HL-60/S4 treated with retinoic acid at 250 ng/mL for 4 days and 3 days (cell line): ENCODE results near the gene PPIA.
"Not testable (repeated sequence)": the region's sequence is repeated elsewhere in the genome, so short reads cannot be mapped to it uniquely, and the experiment has no call there.

ENCODE experiments used
- in situ Hi-C: fragments of 300-500 bp; cut with MboI; formaldehyde crosslinking; loops from 2 replicates; pipeline ENCODE4 v1.7.0; 2022; ENCODE audit warnings: low sequenced_read_pairs

Gene PPIA

GRCh38 chr7:44784364-44784763 is 12.1 kb upstream of the PPIA start:
- in situ Hi-C loops: no loop called here

GRCh38 chr7:44785218-44785617 is 11.3 kb upstream of the PPIA start:
- in situ Hi-C loops: not testable (repeated sequence)

- in situ Hi-C loops: no loop called here
Measured at GRCh38 chr7:44787041-44787440, 9.4 kb upstream of the PPIA start.

DNA sequence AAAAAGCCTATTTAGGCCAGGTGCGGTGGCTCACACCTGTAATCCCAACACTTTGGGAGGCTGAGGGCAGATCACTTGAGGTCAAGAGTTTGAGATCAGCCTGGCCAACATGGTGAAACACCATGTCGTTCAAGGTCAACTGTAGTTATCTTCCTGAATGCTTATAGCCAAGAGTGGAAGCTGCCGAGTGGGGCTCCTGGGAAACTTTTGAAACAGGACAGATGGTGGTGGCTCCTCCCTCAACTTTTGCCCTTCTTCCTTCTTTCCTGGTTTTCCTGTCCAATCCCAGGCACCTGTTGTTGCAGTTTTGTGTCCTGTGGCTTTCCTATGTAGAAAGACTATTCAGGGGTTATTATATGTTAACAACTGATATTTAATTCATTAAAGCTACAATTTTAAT is 8.7 kb upstream of the PPIA start:
- in situ Hi-C loops: no loop called here

- in situ Hi-C loops: no loop called here
Measured at GRCh38 chr7:44789990-44790389, 6.5 kb upstream of the PPIA start.

DNA sequence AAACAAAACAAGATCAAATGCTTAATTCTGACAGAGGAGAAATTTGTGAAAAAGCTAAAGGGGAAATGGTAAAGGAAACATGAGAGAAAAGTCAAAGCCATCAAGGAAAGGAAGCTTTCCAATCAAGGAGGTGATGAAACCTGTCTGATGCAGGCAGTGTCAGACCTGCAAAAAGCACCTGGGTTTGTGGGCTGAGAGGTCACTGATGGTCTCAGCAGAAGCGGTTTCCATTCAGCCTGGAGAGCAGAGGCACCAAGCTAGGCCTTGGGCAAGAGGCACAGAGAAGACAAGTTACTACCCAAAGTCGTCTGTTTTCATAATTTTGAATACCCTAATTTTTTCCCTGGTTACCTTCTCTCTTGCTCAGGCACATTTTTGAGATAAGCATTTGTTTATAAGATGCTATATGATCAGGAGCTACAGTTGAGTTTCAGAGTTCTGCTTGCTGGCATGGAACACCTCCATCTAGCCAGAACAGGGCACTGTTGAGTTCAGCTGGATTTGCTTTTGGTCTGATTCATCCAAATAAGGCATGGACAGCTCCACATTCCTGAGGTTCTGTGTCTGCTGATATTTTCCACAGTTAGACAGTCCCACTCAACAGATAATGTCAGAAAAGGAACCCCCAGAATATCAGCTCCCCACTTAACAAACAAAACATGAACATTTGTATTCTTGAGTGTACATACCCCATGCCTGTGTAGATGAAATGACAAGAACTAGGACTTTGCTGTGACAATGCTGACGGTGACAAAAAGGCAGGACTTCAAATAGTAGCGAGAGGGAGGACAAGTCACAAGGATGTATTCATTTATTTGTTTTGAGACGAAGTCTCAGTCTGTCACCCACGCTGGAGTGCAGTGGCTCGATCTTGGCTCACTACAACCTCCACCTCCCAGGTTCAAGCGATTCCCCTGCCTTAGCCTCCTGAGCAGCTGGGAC is 4.9 kb upstream of the PPIA start:
- in situ Hi-C loops: no loop called here

GRCh38 chr7:44793919-44794318 is 2.6 kb upstream of the PPIA start:
- in situ Hi-C loops: no loop called here

DNA sequence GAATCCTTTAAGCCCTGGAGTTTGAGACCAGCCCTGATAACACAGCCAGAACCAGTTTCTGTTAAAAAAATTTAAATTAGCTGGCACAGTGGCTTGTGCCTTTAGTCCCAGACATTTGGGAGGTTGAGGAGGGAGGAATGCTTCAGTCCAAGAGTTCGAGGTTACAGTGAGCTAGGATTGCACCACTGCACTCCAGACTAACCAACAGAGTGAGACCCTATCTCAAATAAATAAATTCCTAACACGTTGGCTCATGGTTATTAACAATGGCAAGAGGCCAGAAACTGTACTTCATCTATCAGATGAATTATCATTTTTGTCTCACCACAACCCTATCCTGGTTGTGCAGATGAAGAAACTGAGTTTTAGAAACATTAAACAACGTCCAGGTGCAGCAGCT is 2.1 kb upstream of the PPIA start:
- in situ Hi-C loops: no loop called here

GRCh38 chr7:44796034-44796503 is 412 bp upstream of the PPIA start:
- in situ Hi-C loops: no loop called here

DNA sequence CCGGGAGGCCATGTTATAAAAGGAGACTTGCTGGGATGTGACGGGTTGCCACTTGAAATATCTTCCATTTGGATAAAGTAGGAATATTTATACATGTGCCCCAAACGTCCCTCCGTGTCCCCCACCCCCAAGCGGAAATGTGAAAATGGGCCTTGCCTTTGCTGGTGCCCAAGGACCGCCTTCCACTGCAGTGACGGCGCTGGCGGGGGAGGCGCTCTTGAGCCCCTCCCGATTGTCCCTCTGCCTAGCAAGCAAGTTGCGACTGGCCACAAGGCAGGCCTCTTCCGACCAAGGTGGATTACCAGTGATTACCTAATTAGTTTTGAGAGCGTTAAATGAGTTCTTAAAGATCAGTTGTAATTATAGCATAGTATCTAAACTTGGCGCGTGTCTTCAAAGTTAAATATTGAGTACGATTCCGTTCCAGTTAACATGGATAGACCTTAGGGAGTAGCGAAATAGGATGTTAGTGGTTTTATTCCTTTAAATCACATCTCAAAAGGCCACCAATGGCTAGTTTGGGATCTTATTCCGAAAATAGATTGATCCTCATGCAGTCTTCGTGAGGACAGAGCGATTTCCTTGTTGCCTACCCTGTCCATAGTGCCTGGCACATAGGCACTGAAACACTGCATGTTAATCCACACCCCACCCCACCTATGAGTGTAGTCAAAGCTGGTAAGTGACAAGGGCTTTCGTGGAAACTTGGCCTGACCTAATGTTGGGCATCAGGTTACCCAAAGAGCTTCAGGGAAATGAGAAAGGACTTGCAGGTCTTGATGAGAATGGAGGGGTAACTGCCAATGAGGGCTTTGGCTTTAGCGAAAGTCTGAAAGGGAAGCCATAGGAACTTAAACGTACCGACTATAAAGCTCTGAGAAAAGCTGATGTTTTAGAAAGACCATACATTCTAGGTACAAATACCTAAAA is 1.1 kb downstream of the PPIA start:
- in situ Hi-C loops: no loop called here

DNA sequence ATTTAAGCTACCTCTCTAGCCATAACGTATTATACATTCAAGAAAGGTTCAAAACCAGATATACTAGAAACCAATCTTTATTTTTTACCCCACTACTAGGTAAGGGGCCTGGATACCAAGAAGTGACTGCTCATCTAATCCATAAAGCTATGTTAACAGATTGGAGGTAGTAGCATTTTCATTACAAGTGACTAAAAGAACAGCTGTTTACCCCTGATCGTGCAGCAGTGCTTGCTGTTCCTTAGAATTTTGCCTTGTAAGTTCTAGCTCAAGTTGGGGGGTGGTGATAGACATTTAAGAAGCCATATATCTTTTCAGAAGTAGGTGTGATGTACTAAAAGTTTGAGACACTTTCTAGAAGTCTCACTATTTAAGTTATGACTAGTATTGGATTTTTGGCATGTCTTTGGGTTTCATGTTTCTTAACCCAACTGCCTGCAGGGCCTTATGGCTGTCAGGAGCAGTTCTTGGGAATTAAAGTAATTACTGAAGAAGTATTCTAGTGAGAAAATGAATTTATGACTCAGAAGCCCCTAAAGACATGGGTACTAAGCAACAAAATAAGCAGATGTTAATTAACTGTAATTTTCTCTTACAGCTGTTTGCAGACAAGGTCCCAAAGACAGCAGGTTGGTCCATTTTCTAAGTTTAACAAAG is 2.3 kb downstream of the PPIA start:
- in situ Hi-C loops: no loop called here

GRCh38 chr7:44799939-44800338 is 3.5 kb downstream of the PPIA start:
- in situ Hi-C loops: no loop called here

DNA sequence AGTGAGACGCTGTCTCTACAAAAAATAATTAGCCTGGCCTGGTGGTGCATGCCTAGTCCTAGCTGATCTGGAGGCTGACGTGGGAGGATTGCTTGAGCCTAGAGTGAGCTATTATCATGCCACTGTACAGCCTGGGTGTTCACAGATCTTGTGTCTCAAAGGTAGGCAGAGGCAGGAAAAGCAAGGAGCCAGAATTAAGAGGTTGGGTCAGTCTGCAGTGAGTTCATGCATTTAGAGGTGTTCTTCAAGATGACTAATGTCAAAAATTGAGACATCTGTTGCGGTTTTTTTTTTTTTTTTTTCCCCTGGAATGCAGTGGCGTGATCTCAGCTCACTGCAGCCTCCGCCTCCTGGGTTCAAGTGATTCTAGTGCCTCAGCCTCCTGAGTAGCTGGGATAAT is 5.4 kb downstream of the PPIA start:
- in situ Hi-C loops: no loop called here

DNA sequence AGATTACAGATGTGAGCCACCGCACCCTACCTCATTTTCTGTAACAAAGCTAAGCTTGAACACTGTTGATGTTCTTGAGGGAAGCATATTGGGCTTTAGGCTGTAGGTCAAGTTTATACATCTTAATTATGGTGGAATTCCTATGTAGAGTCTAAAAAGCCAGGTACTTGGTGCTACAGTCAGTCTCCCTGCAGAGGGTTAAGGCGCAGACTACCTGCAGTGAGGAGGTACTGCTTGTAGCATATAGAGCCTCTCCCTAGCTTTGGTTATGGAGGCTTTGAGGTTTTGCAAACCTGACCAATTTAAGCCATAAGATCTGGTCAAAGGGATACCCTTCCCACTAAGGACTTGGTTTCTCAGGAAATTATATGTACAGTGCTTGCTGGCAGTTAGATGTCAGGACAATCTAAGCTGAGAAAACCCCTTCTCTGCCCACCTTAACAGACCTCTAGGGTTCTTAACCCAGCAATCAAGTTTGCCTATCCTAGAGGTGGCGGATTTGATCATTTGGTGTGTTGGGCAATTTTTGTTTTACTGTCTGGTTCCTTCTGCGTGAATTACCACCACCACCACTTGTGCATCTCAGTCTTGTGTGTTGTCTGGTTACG is 6.0 kb downstream of the PPIA start:
- in situ Hi-C loops: no loop called here

DNA sequence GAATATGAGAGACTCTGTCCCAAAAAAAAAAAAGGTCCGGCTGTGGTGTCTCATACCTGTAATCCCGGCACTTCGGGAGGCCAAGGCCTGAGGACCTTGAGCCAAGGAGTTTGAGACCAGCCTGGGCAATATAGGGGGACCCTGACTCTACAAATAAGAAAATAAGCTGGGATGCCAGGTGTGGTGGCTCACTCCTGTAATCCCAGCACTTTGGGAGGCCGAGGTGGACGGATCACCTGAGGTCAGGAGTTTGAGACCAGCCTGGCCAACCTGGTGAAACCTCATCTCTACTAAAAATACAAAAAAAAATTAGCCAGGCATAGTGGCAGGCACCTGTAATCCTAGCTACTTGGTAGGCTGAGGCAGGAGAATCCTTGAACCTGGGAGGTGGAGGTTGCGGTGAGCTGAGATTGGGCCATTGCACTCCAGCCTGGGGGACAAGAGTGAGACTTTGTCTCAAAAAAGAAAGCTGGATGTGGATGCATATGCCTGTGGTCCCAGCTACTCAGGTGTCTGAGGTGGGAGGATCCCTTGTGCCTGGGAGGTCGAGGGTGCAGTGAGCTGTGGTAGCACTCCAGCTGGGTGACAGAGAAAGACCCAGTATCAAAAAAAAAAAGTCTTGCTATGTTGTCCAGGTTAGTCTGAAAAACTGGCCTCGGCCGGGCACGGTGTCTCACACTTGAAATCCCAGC is 7.5 kb downstream of the PPIA start:
- in situ Hi-C loops: not testable (repeated sequence)

GRCh38 chr7:44805950-44806349 is 9.5 kb downstream of the PPIA start:
- in situ Hi-C loops: no loop called here

DNA sequence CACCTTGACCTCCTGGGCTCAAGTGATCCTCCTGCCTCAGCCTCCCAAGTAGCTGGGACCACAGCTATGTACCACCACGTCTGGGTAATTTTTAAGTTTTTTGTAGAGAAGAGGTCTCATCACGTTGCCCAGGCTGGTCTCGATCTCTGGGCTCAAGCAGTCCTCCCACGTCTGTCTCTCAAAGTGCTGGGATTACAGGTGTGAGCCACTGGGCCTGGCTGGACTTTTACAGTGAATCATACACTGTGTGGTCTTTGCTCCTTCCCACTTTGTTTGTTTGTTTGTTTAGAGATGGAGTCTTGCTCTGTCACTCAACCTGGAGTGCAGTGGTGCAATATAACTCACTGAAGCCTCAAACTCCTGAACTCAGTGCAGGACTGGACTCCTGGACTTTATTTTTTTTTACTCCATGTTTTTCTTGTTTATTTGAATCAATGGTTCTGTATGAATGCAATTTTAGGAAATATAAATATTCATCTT is 12.5 kb downstream of the PPIA start:
- in situ Hi-C loops: no loop called here

GRCh38 chr7:44811093-44811492 is 14.6 kb downstream of the PPIA start:
- in situ Hi-C loops: no loop called here

DNA sequence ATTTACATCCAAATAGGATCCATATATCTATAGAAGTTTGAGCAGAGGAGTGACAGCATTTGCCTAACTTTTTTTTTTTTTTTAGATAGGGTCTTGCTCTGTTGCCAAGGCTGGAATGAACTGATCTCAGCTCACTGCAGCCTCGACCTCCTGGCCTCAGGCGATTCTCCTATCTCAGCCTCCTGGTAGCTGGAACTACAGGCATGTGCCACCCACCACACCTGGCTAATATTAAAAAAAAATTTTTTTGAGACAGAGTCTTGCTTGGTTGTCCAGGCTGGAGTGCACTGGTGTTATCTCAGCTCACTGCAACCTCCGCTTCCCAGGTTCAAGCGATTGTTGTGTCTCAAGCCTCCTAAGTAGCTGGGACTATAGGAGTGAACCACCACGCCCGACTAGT is 15.1 kb downstream of the PPIA start:
- in situ Hi-C loops: no loop called here

DNA sequence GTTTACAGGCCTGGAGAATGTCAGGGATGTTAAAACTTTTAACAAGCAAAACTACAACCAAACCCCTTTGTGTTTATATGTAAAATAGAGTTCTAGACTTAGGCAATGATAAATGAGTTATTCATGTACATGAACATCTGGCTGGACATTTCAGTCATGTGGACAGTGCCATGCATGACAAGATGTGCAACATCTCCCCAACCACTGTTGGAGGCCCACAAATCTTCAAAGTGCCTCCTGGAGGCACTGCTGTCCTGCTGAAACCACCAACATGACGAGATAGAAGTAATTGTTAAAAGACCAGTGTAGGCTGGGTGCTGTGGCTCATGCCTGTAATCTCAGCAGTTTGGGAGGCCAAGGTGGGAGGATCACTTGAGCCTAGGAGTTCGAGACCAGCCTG is 18.4 kb downstream of the PPIA start:
- in situ Hi-C loops: no loop called here
